Osteoblast (primary cell): ENCODE data around the gene C16orf86. TPM values are rescaled to one million over a fixed set of nuclear protein-coding genes. Genes with fewer than 3 reads are reported as not detected.
A peak's percentile ranks its signal among the peaks of the same experiment; 100 is the strongest.

ENCODE experiments used
- DNase-seq: peaks from one replicate; pipeline ENCODE4 v3.0.0; 2011; ENCODE audit warnings: low spot score, mixed read lengths; ENCODE audit not compliant: insufficient read length; ENCODE audit errors: missing footprints
- H2AFZ ChIP-seq: 2 replicates; pipeline ENCODE4 v1.6.0; 2011; ENCODE audit warnings: mild to moderate bottlenecking, low read length
- H3K27ac ChIP-seq: 2 replicates; pipeline ENCODE4 v1.5.1; 2011; ENCODE audit warnings: mild to moderate bottlenecking, low read depth, low read length, moderate library complexity
- H3K27me3 ChIP-seq: 2 replicates; pipeline ENCODE4 v1.6.0; 2012; ENCODE audit warnings: mild to moderate bottlenecking, control low read depth, inconsistent platforms, low read length, moderate library complexity; ENCODE audit not compliant: insufficient read depth
- H3K36me3 ChIP-seq: 2 replicates; pipeline ENCODE4 v1.5.1; 2011; ENCODE audit warnings: mild to moderate bottlenecking, low read length, control low read depth, moderate library complexity; ENCODE audit not compliant: insufficient read depth
- H3K4me1 ChIP-seq: 2 replicates; pipeline ENCODE4 v1.5.1; 2011; ENCODE audit warnings: mild to moderate bottlenecking, low read length, control low read depth, moderate library complexity; ENCODE audit not compliant: insufficient read depth
- H3K4me2 ChIP-seq: 2 replicates; pipeline ENCODE4 v1.6.0; 2011; ENCODE audit warnings: mild to moderate bottlenecking, low read length; ENCODE audit not compliant: insufficient read depth
- H3K4me3 ChIP-seq: fragments of 200-600 bp; sonication (generic); 3 replicates; pipeline ENCODE4 v1.5.1; 2012; ENCODE audit warnings: mild to moderate bottlenecking, low read length, inconsistent platforms; ENCODE audit not compliant: insufficient read depth
- H3K79me2 ChIP-seq: 2 replicates; pipeline ENCODE4 v1.6.0; 2012; ENCODE audit warnings: mild to moderate bottlenecking, low read length, control low read depth, inconsistent platforms; ENCODE audit not compliant: insufficient read depth
- H3K9me3 ChIP-seq: 2 replicates; pipeline ENCODE4 v1.5.1; 2011; ENCODE audit warnings: low read depth, low read length, control low read depth
- H4K20me1 ChIP-seq: 2 replicates; pipeline ENCODE4 v1.6.0; 2012; ENCODE audit warnings: mild to moderate bottlenecking, low read length, control low read depth; ENCODE audit not compliant: insufficient read depth
- CTCF ChIP-seq: IDR thresholded peaks from 2 replicates; pipeline ENCODE4 v1.5.1; 2011; ENCODE audit warnings: mild to moderate bottlenecking, low read depth, low read length, moderate library complexity; ENCODE audit errors: extremely low read depth
- total RNA-seq: library from RNA; depleted of rRNA; stranded (reverse); fragments of >200 nt; gene quantifications from 2 replicates; pipeline ENCODE4 v1.2.3, GENCODE V29; 2012

Gene C16orf86
- total RNA-seq, 1 donor = 6.9 TPM

- no peak overlapping the region for H2AFZ ChIP-seq
- no peak overlapping the region for H3K4me3 ChIP-seq
- peaks cover under 1% of the 10 kb centered on the region for H3K4me1 ChIP-seq
- no peaks in the 10 kb centered on the region for H3K27me3 ChIP-seq
- H3K4me2 ChIP-seq = no peak overlapping the region
- H3K27ac ChIP-seq = no peak overlapping the region
- DNase-seq = no peak
- no peaks in the 10 kb centered on the region for H3K9me3 ChIP-seq
- TF ChIP-seq CTCF = no peak
- H3K36me3 ChIP-seq = peaks cover 33% of the 10 kb centered on the region
- H3K79me2 ChIP-seq = no peaks in the 10 kb centered on the region
- H4K20me1 ChIP-seq = no peaks in the 10 kb centered on the region
Measured at GRCh38 chr16:67636713-67637112, 29.9 kb upstream of the C16orf86 start.

GRCh38 chr16:67637625-67638024, 29.0 kb upstream of the C16orf86 start:
- no peak overlapping the region for H3K27ac ChIP-seq
- DNase-seq = no peak
- H2AFZ ChIP-seq = no peak overlapping the region
- H3K4me1 ChIP-seq = peaks cover 8% of the 10 kb centered on the region
- no peaks in the 10 kb centered on the region for H4K20me1 ChIP-seq
- H3K27me3 ChIP-seq = no peaks in the 10 kb centered on the region
- H3K4me3 ChIP-seq = no peak overlapping the region
- no peaks in the 10 kb centered on the region for H3K79me2 ChIP-seq
- TF ChIP-seq CTCF = no peak
- H3K9me3 ChIP-seq = no peaks in the 10 kb centered on the region
- no peak overlapping the region for H3K4me2 ChIP-seq
- peaks cover 33% of the 10 kb centered on the region for H3K36me3 ChIP-seq

GRCh38 chr16:67641779-67642708, 24.6 kb upstream of the C16orf86 start:
- peaks cover 8% of the 10 kb centered on the region for H3K4me1 ChIP-seq
- no peaks in the 10 kb centered on the region for H3K9me3 ChIP-seq
- peaks cover 29% of the 10 kb centered on the region for H3K27me3 ChIP-seq
- no peaks in the 10 kb centered on the region for H4K20me1 ChIP-seq
- H3K4me3 ChIP-seq = no peak overlapping the region
- no peak overlapping the region for H3K27ac ChIP-seq
- H3K4me2 ChIP-seq = no peak overlapping the region
- peak; percentile 92 for DNase-seq
- no peak for TF ChIP-seq CTCF
- H3K36me3 ChIP-seq = peaks cover 21% of the 10 kb centered on the region
- H2AFZ ChIP-seq = peak overlapping the region; percentile 16
- H3K79me2 ChIP-seq = no peaks in the 10 kb centered on the region

DNA sequence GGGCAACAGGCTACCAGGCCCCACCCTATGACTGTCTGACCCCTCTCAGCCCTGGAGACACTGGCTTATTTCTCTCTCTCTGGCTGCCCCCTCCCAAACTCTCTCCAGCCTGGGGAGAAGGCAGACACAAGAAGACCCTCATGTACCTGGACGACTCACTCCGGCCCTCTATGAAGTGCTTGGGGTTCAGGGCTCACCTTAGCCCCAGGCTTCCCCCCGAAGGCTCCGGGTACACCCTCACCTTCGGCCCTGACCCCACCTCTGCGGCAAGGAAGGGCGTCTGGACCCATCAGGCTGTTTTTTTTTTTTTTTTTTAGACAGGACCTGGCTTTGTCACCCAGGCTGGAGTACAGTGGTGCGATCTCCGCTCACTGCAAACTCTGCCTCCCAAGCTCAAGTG, 22.6 kb upstream of the C16orf86 start:
- H3K27ac ChIP-seq = no peak overlapping the region
- no peak overlapping the region for H3K4me2 ChIP-seq
- TF ChIP-seq CTCF = no peak

More for the DNA sequence above, 22.6 kb upstream of the C16orf86 start:
- Histone ChIP-seq H3K4me3 (no peak overlapping the region), H3K36me3 (peaks cover 2% of the 10 kb centered on the region), H3K4me1 (peaks cover 8% of the 10 kb centered on the region), H3K27me3 (peaks cover 47% of the 10 kb centered on the region), H3K9me3 (no peaks in the 10 kb centered on the region), H4K20me1 (no peaks in the 10 kb centered on the region), H2AFZ (no peak overlapping the region), H3K79me2 (no peaks in the 10 kb centered on the region)
- no peak for DNase-seq
